HepG2 (cell line): ENCODE data around the gene SUCLG2. TPM values are rescaled to one million over a fixed set of nuclear protein-coding genes. Genes with fewer than 3 reads are reported as not detected.
A peak's percentile ranks its signal among the peaks of the same experiment; 100 is the strongest.

Experiments
- E2F1 ChIP-seq: sonication (generic); formaldehyde crosslinking; IDR thresholded peaks from 2 replicates; pipeline ENCODE4 v1.5.0; 2020; ENCODE audit warnings: missing genetic modification reagents
- FOXM1 ChIP-seq: sonication (generic); formaldehyde crosslinking; IDR thresholded peaks from 2 replicates; pipeline ENCODE4 v1.5.0; 2020; ENCODE audit warnings: missing genetic modification reagents
- GFI1 ChIP-seq: sonication (generic); formaldehyde crosslinking; IDR thresholded peaks from 2 replicates; pipeline ENCODE4 v1.5.0; 2020; ENCODE audit warnings: missing genetic modification reagents, mild to moderate bottlenecking, borderline replicate concordance
- MAFG ChIP-seq: sonication (generic); formaldehyde crosslinking; IDR thresholded peaks from 2 replicates; pipeline ENCODE4 v1.5.1; 2020; ENCODE audit warnings: mild to moderate bottlenecking, missing genetic modification reagents
- MTERF4 ChIP-seq: sonication (generic); formaldehyde crosslinking; IDR thresholded peaks from 2 replicates; pipeline ENCODE4 v1.8.0; 2023; ENCODE audit warnings: mild to moderate bottlenecking, missing genetic modification reagents
- MXD3 ChIP-seq: IDR thresholded peaks from 2 replicates; pipeline ENCODE4 v1.6.1; 2016; ENCODE audit warnings: mild to moderate bottlenecking, missing biosample characterization, missing genetic modification reagents
- NBN ChIP-seq: fragments of 450-650 bp; conservative IDR thresholded peaks from 2 replicates; pipeline ENCODE4 v1.6.1; 2017
- NONO ChIP-seq, 2 experiments: fragments of 450-650 bp in 1 of 2; sonication (generic) in 1 of 2; formaldehyde crosslinking in 1 of 2; IDR thresholded peaks in 1 of 2; conservative IDR thresholded peaks in 1 of 2; 2 replicates each; pipeline versions ENCODE4 v1.6.1 to v1.8.0; 2017 to 2022; ENCODE audit warnings: mild to moderate bottlenecking in 1 of 2, missing genetic modification reagents in 1 of 2, moderate library complexity in 1 of 2
- SAFB2 ChIP-seq: sonication (generic); formaldehyde crosslinking; IDR thresholded peaks from 2 replicates; pipeline ENCODE4 v1.5.1; 2020; ENCODE audit warnings: missing genetic modification reagents, low read depth, mild to moderate bottlenecking, borderline replicate concordance
- TEAD2 ChIP-seq: sonication (generic); formaldehyde crosslinking; IDR thresholded peaks from 2 replicates; pipeline ENCODE4 v1.9.0; 2021; ENCODE audit warnings: missing genetic modification reagents
- TFDP1 ChIP-seq: IDR thresholded peaks from 2 replicates; pipeline ENCODE4 v1.6.1; 2016; ENCODE audit warnings: missing compliant biosample characterization, missing genetic modification reagents, borderline replicate concordance
- ZKSCAN1 ChIP-seq: fragments of 150-350 bp; IDR thresholded peaks from 2 replicates; pipeline ENCODE4 v1.6.1; 2014; ENCODE audit warnings: low read length
- ZNF180 ChIP-seq: sonication (generic); formaldehyde crosslinking; IDR thresholded peaks from 2 replicates; pipeline ENCODE4 v1.4.0; 2020; ENCODE audit warnings: low read depth, missing genetic modification reagents, borderline replicate concordance
- ZNF557 ChIP-seq: sonication (generic); formaldehyde crosslinking; IDR thresholded peaks from 2 replicates; pipeline ENCODE4 v1.4.0; 2020; ENCODE audit warnings: missing genetic modification reagents
- ZNF710 ChIP-seq: sonication (generic); formaldehyde crosslinking; IDR thresholded peaks from 2 replicates; pipeline ENCODE4 v1.5.0; 2020; ENCODE audit warnings: mild to moderate bottlenecking, missing genetic modification reagents, borderline replicate concordance
- polyA plus RNA-seq, 8 experiments: library from polyadenylated mRNA; depleted of rRNA in 3 of 8; stranded (reverse) in 7 of 8; unstranded in 1 of 8; fragments of >200 nt; fragmentation: Illumina TruSeq in 4 of 8; extraction: Trizol in 4 of 8; gene quantifications; 2 replicates each; pipeline versions ENCODE4 v1.2.1 to v1.2.3, GENCODE V29; 2011 to 2016; ENCODE audit warnings: low read depth in 4 of 8, missing spikeins in 1 of 8, mixed read lengths in 1 of 8; ENCODE audit not compliant: insufficient read depth in 1 of 8
- total RNA-seq, 5 experiments: library from RNA; depleted of rRNA; stranded (reverse); fragments of >200 nt; fragmentation: Illumina TruSeq; extraction: Trizol; gene quantifications; 2 replicates each; pipeline ENCODE4 v1.2.3, GENCODE V29; 2016; ENCODE audit warnings: low read depth in 1 of 5
- TF ChIP-seq, protein P1 (sequence below): sonication (generic); formaldehyde crosslinking; IDR thresholded peaks from 2 replicates; pipeline ENCODE4 v1.9.0; 2021; ENCODE audit warnings: missing genetic modification reagents, borderline replicate concordance
- TF ChIP-seq, protein P2 (sequence below): sonication (generic); formaldehyde crosslinking; IDR thresholded peaks from 2 replicates; pipeline ENCODE4 v1.4.0; 2020; ENCODE audit warnings: missing genetic modification reagents, low read depth, mild to moderate bottlenecking, borderline replicate concordance

The SUCLG2 gene
- total and polyA plus RNA-seq, 2 of the 13 experiments (the other 11 are each of a cell fraction or from before 2014, with no cell fraction given) = 21.4 to 64.9 TPM

GRCh38 chr3:67654099-67654843, at the start of gene SUCLG2 (continued):
- TF ChIP-seq, protein P1, sequence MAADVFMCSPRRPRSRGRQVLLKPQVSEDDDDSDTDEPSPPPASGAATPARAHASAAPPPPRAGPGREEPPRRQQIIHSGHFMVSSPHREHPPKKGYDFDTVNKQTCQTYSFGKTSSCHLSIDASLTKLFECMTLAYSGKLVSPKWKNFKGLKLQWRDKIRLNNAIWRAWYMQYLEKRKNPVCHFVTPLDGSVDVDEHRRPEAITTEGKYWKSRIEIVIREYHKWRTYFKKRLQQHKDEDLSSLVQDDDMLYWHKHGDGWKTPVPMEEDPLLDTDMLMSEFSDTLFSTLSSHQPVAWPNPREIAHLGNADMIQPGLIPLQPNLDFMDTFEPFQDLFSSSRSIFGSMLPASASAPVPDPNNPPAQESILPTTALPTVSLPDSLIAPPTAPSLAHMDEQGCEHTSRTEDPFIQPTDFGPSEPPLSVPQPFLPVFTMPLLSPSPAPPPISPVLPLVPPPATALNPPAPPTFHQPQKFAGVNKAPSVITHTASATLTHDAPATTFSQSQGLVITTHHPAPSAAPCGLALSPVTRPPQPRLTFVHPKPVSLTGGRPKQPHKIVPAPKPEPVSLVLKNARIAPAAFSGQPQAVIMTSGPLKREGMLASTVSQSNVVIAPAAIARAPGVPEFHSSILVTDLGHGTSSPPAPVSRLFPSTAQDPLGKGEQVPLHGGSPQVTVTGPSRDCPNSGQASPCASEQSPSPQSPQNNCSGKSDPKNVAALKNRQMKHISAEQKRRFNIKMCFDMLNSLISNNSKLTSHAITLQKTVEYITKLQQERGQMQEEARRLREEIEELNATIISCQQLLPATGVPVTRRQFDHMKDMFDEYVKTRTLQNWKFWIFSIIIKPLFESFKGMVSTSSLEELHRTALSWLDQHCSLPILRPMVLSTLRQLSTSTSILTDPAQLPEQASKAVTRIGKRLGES (CRISPR knock-in tag) = 0 out of 2 replicates have a peak, but pooled peaks have one; percentile 40
- TF ChIP-seq MAFG (CRISPR knock-in tag) = no peak
- no peak for TF ChIP-seq ZKSCAN1
- 0 out of 2 replicates have a peak, but pooled peaks have one; percentile 16 for TF ChIP-seq ZNF710 (CRISPR knock-in tag)
- peak; percentile 52; the same call in 1 of the 2 replicates for TF ChIP-seq E2F1 (CRISPR knock-in tag)
- TF ChIP-seq TFDP1 = peak; percentile 61; the same call in 1 of the 2 replicates
- TF ChIP-seq, protein P2, sequence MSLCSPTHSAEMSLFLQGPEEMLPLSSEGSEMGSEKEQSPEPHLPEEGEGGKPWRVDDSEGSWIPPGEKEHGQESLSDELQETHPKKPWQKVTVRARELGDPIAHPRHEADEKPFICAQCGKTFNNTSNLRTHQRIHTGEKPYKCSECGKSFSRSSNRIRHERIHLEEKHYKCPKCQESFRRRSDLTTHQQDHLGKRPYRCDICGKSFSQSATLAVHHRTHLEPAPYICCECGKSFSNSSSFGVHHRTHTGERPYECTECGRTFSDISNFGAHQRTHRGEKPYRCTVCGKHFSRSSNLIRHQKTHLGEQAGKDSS (CRISPR knock-in tag) = peak; percentile 68; the same call in 1 of the 2 replicates
- no peak for TF ChIP-seq FOXM1
- peak; percentile 17; the same call in 1 of the 2 replicates for TF ChIP-seq GFI1
- no peak for TF ChIP-seq TEAD2 (CRISPR knock-in tag)
- no peak; the same call in 1 of the 2 replicates for TF ChIP-seq MTERF4 (CRISPR knock-in tag)
- TF ChIP-seq ZNF557 (CRISPR knock-in tag) = no peak
- TF ChIP-seq MXD3 (CRISPR knock-in tag) = peak; percentile 46; the same call in 1 of the 2 replicates
- no peak for TF ChIP-seq NONO (IDR thresholded peaks at IDR 0.05)
- peak; percentile 55; the same call in 1 of the 2 replicates for TF ChIP-seq NONO (CRISPR knock-in tag; conservative IDR thresholded peaks at IDR 0.05)
- TF ChIP-seq ZNF180 (CRISPR knock-in tag) = no peak
- peak; percentile 73; the same call in 1 of the 2 replicates for TF ChIP-seq SAFB2 (CRISPR knock-in tag)
- TF ChIP-seq NBN = no peak
